ENCODE measurements around the gene DPP3.

DNA sequence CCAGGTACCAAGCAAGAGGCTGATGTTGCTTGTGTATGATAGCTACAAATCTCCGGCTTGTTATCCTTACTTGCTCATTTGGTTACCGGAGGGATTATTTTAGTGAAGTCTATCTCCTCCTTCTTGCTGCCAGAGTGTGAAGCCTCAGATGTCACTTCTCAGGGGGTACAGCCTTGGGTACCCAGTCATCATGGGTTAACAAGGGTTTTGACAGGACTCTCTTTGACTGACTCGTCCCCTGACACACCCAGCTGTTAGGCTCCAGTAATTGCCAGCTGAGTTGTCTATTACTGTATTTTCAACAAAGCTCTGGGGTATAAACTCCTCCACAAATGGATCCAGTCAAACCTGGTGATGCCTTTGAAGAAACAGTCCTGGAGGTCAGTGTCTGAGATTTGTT lies 25.4 kb upstream of the DPP3 start:
- TF ChIP-seq POLR2A (IDR thresholded peaks at IDR 0.05; ENCODE audit: borderline replicate concordance, extremely low read depth, insufficient read depth, insufficient read length): no peak
- no peak for TF ChIP-seq POLR2AphosphoS5 (IDR thresholded peaks at IDR 0.05; ENCODE audit: low read depth, low read length)
- TF ChIP-seq, protein P1, sequence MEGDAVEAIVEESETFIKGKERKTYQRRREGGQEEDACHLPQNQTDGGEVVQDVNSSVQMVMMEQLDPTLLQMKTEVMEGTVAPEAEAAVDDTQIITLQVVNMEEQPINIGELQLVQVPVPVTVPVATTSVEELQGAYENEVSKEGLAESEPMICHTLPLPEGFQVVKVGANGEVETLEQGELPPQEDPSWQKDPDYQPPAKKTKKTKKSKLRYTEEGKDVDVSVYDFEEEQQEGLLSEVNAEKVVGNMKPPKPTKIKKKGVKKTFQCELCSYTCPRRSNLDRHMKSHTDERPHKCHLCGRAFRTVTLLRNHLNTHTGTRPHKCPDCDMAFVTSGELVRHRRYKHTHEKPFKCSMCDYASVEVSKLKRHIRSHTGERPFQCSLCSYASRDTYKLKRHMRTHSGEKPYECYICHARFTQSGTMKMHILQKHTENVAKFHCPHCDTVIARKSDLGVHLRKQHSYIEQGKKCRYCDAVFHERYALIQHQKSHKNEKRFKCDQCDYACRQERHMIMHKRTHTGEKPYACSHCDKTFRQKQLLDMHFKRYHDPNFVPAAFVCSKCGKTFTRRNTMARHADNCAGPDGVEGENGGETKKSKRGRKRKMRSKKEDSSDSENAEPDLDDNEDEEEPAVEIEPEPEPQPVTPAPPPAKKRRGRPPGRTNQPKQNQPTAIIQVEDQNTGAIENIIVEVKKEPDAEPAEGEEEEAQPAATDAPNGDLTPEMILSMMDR (IDR thresholded peaks at IDR 0.05 in 2 of 3, conservative IDR thresholded peaks at IDR 0.05 in 1 of 3; ENCODE audit: borderline replicate concordance in 1 of 3, insufficient read depth in 1 of 3, low read depth in 2 of 3, low read length in 2 of 3): no peak
- TF ChIP-seq, protein P2, sequence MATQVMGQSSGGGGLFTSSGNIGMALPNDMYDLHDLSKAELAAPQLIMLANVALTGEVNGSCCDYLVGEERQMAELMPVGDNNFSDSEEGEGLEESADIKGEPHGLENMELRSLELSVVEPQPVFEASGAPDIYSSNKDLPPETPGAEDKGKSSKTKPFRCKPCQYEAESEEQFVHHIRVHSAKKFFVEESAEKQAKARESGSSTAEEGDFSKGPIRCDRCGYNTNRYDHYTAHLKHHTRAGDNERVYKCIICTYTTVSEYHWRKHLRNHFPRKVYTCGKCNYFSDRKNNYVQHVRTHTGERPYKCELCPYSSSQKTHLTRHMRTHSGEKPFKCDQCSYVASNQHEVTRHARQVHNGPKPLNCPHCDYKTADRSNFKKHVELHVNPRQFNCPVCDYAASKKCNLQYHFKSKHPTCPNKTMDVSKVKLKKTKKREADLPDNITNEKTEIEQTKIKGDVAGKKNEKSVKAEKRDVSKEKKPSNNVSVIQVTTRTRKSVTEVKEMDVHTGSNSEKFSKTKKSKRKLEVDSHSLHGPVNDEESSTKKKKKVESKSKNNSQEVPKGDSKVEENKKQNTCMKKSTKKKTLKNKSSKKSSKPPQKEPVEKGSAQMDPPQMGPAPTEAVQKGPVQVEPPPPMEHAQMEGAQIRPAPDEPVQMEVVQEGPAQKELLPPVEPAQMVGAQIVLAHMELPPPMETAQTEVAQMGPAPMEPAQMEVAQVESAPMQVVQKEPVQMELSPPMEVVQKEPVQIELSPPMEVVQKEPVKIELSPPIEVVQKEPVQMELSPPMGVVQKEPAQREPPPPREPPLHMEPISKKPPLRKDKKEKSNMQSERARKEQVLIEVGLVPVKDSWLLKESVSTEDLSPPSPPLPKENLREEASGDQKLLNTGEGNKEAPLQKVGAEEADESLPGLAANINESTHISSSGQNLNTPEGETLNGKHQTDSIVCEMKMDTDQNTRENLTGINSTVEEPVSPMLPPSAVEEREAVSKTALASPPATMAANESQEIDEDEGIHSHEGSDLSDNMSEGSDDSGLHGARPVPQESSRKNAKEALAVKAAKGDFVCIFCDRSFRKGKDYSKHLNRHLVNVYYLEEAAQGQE (IDR thresholded peaks at IDR 0.05; ENCODE audit: low read depth): no peak
